ENCODE results near the gene CACYBP.

DNA sequence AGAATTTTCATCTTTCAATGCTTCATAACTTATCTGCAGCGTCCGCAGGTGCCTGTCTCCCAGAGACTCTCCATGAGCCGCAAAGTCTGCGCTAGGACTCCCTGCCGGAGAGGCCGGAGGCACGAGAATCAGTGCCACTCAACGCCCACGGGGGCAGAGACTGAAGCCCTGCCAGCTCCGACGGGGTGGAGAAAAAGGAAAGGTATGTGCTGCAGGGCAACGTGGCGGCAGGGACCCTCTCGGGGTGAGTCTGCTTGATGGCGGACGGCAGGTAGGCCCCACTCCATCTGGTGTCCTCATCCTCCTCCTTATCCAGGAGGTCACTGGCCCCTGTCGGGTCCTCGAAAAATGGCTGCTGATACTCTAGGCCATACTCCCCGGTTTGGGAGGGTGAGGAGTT is 45.4 kb downstream of the CACYBP start:
- TF ChIP-seq CTCF (IDR thresholded peaks at IDR 0.05 in 8 of 11, conservative IDR thresholded peaks at IDR 0.05 in 3 of 11) (no peak), POLR2A (IDR thresholded peaks at IDR 0.05) (no peak)

Measured in spleen (tissue), 7 donors.